ENCODE measurements around the gene PCYOX1L. TPM values are rescaled to one million over a fixed set of nuclear protein-coding genes. Genes with fewer than 3 reads are reported as not detected.

The PCYOX1L gene
- polyA plus RNA-seq, 3 donors: 9.8 to 31.8 (median 13.5) TPM

DNA sequence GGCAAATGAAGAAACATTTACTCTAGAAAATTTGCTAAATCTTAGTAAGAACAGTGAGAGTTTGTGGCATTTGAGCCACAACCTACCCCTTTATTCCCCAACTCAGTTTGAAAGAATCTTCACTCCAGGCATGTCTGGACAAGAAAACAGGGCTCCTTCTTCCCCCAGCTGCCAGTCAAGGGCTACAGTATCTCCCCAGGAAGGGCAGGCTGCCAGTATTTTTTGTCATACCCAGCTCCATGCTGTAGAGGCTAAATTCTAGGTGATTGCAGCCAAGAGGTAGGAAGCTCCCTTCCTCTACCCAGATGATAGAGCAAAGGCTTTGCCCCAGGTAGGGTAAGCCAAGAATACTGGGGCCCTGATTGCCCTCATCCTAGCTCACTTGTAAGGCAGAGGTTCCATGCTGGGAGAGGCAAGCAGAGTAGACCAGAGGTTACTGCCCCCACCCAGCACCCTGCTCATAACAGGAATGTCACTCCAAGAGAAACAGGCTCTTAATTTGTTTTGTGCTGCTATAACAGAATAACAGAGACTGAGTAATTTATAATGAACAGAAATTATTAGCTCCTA, 32.6 kb upstream of the PCYOX1L start:
- Mint-ChIP-seq H3K27me3 (ENCODE audit: low read depth in 3 of 3) (peaks cover 0 to 2% (median 1%) of the 10 kb centered on the region in 3 donors), H3K36me3 (no peaks in the 10 kb centered on the region), H3K9me3 (peaks cover 0 to 3% (median 2%) of the 10 kb centered on the region in 7 donors), H3K27ac (no peak overlapping the region), H3K4me3 (no peak overlapping the region), H3K4me1 (peaks cover 5% of the 10 kb centered on the region)
- H3K9ac ChIP-seq (ENCODE audit: insufficient read depth, low read length, poor library complexity, severe bottlenecking): no peak overlapping the region
- TF ChIP-seq, protein P1, sequence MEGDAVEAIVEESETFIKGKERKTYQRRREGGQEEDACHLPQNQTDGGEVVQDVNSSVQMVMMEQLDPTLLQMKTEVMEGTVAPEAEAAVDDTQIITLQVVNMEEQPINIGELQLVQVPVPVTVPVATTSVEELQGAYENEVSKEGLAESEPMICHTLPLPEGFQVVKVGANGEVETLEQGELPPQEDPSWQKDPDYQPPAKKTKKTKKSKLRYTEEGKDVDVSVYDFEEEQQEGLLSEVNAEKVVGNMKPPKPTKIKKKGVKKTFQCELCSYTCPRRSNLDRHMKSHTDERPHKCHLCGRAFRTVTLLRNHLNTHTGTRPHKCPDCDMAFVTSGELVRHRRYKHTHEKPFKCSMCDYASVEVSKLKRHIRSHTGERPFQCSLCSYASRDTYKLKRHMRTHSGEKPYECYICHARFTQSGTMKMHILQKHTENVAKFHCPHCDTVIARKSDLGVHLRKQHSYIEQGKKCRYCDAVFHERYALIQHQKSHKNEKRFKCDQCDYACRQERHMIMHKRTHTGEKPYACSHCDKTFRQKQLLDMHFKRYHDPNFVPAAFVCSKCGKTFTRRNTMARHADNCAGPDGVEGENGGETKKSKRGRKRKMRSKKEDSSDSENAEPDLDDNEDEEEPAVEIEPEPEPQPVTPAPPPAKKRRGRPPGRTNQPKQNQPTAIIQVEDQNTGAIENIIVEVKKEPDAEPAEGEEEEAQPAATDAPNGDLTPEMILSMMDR (IDR thresholded peaks at IDR 0.05): no peak
- H3K4me1 ChIP-seq (ENCODE audit: control insufficient read depth in 1 of 2, insufficient read depth in 2 of 2, low read length in 2 of 2): no peaks in the 10 kb centered on the region
- intact Hi-C loops (cut with micrococcal nuclease): no loop called here
- no peak overlapping the region for H2AFZ ChIP-seq (ENCODE audit: insufficient read depth, low read depth, low read length, poor library complexity, severe bottlenecking)
- H3K4me2 ChIP-seq (replicated peaks; ENCODE audit: extremely low read depth, low read length, poor library complexity, severe bottlenecking): no peak overlapping the region
- H3K27me3 ChIP-seq (ENCODE audit: control insufficient read depth in 2 of 2, insufficient read depth in 2 of 2, low read length in 2 of 2): no peaks in the 10 kb centered on the region
- H3K79me2 ChIP-seq (ENCODE audit: insufficient read depth, low read length): no peaks in the 10 kb centered on the region
- H3K9me3 ChIP-seq (replicated peaks in 1 of 2; ENCODE audit: control insufficient read depth in 1 of 2, insufficient read depth in 1 of 2, low read length in 2 of 2): no peaks in the 10 kb centered on the region
- no peak for DNase-seq
- no peaks in the 10 kb centered on the region for H3K36me3 ChIP-seq (replicated peaks in 1 of 2; ENCODE audit: control insufficient read depth in 1 of 2, insufficient read depth in 2 of 2, low read length in 2 of 2)
- no peak overlapping the region for H3K27ac ChIP-seq (ENCODE audit: low read depth in 1 of 2, low read length in 2 of 2)
- no peak overlapping the region for H3K4me3 ChIP-seq (replicated peaks in 1 of 3; ENCODE audit: low read depth in 2 of 3, low read length in 3 of 3)
- H4K20me1 ChIP-seq (ENCODE audit: insufficient read depth, low read length): no peaks in the 10 kb centered on the region

- Histone ChIP-seq H3K9ac (ENCODE audit: insufficient read depth, low read length, poor library complexity, severe bottlenecking) (no peak overlapping the region), H3K27ac (ENCODE audit: low read depth in 1 of 2, low read length in 2 of 2) (no peak overlapping the region), H4K20me1 (ENCODE audit: insufficient read depth, low read length) (no peaks in the 10 kb centered on the region), H3K4me2 (replicated peaks; ENCODE audit: extremely low read depth, low read length, poor library complexity, severe bottlenecking) (no peak overlapping the region), H3K4me3 (replicated peaks in 1 of 3; ENCODE audit: low read depth in 2 of 3, low read length in 3 of 3) (no peak overlapping the region), H3K79me2 (ENCODE audit: insufficient read depth, low read length) (no peaks in the 10 kb centered on the region), H3K4me1 (ENCODE audit: control insufficient read depth in 1 of 2, insufficient read depth in 2 of 2, low read length in 2 of 2) (no peaks in the 10 kb centered on the region), H3K36me3 (replicated peaks in 1 of 2; ENCODE audit: control insufficient read depth in 1 of 2, insufficient read depth in 2 of 2, low read length in 2 of 2) (no peaks in the 10 kb centered on the region), H2AFZ (ENCODE audit: insufficient read depth, low read depth, low read length, poor library complexity, severe bottlenecking) (no peak overlapping the region), H3K9me3 (replicated peaks in 1 of 2; ENCODE audit: control insufficient read depth in 1 of 2, insufficient read depth in 1 of 2, low read length in 2 of 2) (no peaks in the 10 kb centered on the region), H3K27me3 (ENCODE audit: control insufficient read depth in 2 of 2, insufficient read depth in 2 of 2, low read length in 2 of 2) (no peaks in the 10 kb centered on the region)
- 96% methylated on average over 4 of the region's 5 CpGs for WGBS (ENCODE audit: insufficient coverage)
- Mint-ChIP-seq H3K9me3 (peaks cover 0 to 3% (median 2%) of the 10 kb centered on the region in 7 donors), H3K36me3 (no peaks in the 10 kb centered on the region), H3K27ac (no peak overlapping the region), H3K27me3 (ENCODE audit: low read depth in 3 of 3) (peaks cover 0 to 2% (median 1%) of the 10 kb centered on the region in 3 donors), H3K4me3 (no peak overlapping the region), H3K4me1 (peaks cover 5% of the 10 kb centered on the region)
- TF ChIP-seq, protein P1 (IDR thresholded peaks at IDR 0.05): no peak
- DNase-seq: no peak
- intact Hi-C loops (cut with micrococcal nuclease): no loop called here
Observed at GRCh38 chr5:149325894-149326293, 32.0 kb upstream of the PCYOX1L start.

All from CD14-positive monocyte (primary cell).